GM12878 (cell line): Measurements from ENCODE around the gene CMSS1. TPM values are rescaled to one million over a fixed set of nuclear protein-coding genes. Genes with fewer than 3 reads are reported as not detected.

Source experiments
- ATAC-seq: fragments of 200-7000 bp; cut with Tn5 transposase; 3 replicates; pipeline ENCODE4 v1.9.1; 2020; ENCODE audit warnings: mild to moderate bottlenecking, moderate library complexity
- BruUV-seq: library from RNA; stranded (reverse); fragments of 400-500 nt; replicated peaks from 2 replicates; lab custom pipeline; 2021; lab: Mats Ljungman, UMichigan
- CTCF ChIA-PET: fragments of 300-600 bp; sonication (Branson Sonifier 250); formaldehyde crosslinking; extraction: SDS; loops from one replicate; lab custom pipeline; 2021; ENCODE audit warnings: inconsistent platforms; lab: Yijun Ruan, JAX
- POLR2A ChIA-PET: fragments of 350-600 bp; formaldehyde crosslinking; extraction: SDS; loops from one replicate; lab custom pipeline; 2021; ENCODE audit warnings: inconsistent platforms; lab: Charles Lee
- RAD21 ChIA-PET: fragments of 300-600 bp; sonication (Branson Sonifier 250); formaldehyde crosslinking; loops from one replicate; lab custom pipeline; 2023; ENCODE audit warnings: antibody characterized with exemption; ENCODE audit not compliant: unreplicated experiment; lab: Charles Lee
- SMC1A ChIA-PET: fragments of 300-600 bp; sonication (Branson Sonifier 250); formaldehyde crosslinking; loops from one replicate; lab custom pipeline; 2023; ENCODE audit not compliant: unreplicated experiment, uncharacterized antibody; lab: Charles Lee
- DNase-seq: peaks from one replicate; pipeline ENCODE4 v3.0.0-alpha.2; 2011; ENCODE audit warnings: low read depth, low spot score
- FAIRE-seq: peaks from 3 replicates; lab custom pipeline; 2011; peaks lifted over from hg19 to GRCh38; lab: Jason Lieb, UNC
- H2AFZ ChIP-seq: 2 replicates; pipeline ENCODE4 v1.6.0; 2011; ENCODE audit warnings: low read depth, low read length, control low read depth; ENCODE audit not compliant: control insufficient read depth
- H3K27ac ChIP-seq: 2 replicates; pipeline ENCODE4 v1.5.1; 2011; ENCODE audit warnings: control low read depth; ENCODE audit not compliant: control insufficient read depth, insufficient read depth
- H3K27me3 ChIP-seq, 2 experiments: replicated peaks in 1 of 2; 2 replicates each; pipeline versions ENCODE4 v1.6.0 to v1.6.1; 2011; ENCODE audit warnings: low read length in 1 of 2; ENCODE audit not compliant: control insufficient read depth in 2 of 2, insufficient read depth in 2 of 2
- H3K36me3 ChIP-seq, 2 experiments: 2 replicates each; pipeline ENCODE4 v1.5.1; 2011; ENCODE audit warnings: low read length in 1 of 2; ENCODE audit not compliant: control insufficient read depth in 2 of 2, insufficient read depth in 2 of 2
- H3K4me1 ChIP-seq: 2 replicates; pipeline ENCODE4 v1.6.1; 2011; ENCODE audit warnings: mild to moderate bottlenecking, low read length, moderate library complexity, mixed read lengths; ENCODE audit not compliant: control insufficient read depth, insufficient read depth
- H3K4me2 ChIP-seq: 2 replicates; pipeline ENCODE4 v1.6.0; 2011; ENCODE audit warnings: control low read depth; ENCODE audit not compliant: control insufficient read depth, insufficient read depth
- H3K4me3 ChIP-seq: fragments of 200-600 bp; sonication (generic); 2 replicates; pipeline ENCODE4 v1.5.1; 2016
- H3K79me2 ChIP-seq: 2 replicates; pipeline ENCODE4 v1.6.0; 2011; ENCODE audit warnings: low read length; ENCODE audit not compliant: control insufficient read depth, insufficient read depth
- H3K9ac ChIP-seq: 2 replicates; pipeline ENCODE4 v1.8.0; 2011; ENCODE audit warnings: low read length, control low read depth, mixed read lengths; ENCODE audit not compliant: control insufficient read depth, insufficient read depth
- H3K9me3 ChIP-seq: replicated peaks from 3 replicates; pipeline ENCODE4 v1.5.1; 2011; ENCODE audit warnings: mild to moderate bottlenecking, low read length; ENCODE audit not compliant: control insufficient read depth, insufficient read depth
- H4K20me1 ChIP-seq: 2 replicates; pipeline ENCODE4 v1.6.0; 2011; ENCODE audit not compliant: control insufficient read depth, insufficient read depth
- MTA3 ChIP-seq: IDR thresholded peaks from 2 replicates; pipeline ENCODE4 v1.6.1; 2012; ENCODE audit warnings: low read length, inconsistent platforms, borderline replicate concordance
- SMARCA5 ChIP-seq: fragments of 450-650 bp; IDR thresholded peaks from 2 replicates; pipeline ENCODE4 v1.6.1; 2017; ENCODE audit warnings: mild to moderate bottlenecking
- USF2 ChIP-seq: IDR thresholded peaks from 2 replicates; pipeline ENCODE4 v1.6.1; 2011; ENCODE audit warnings: low read depth, low read length, improper control_type of control experiment, borderline replicate concordance
- WGBS: methylation state at CpG from one replicate; pipeline ENCODE4 v1.1.6; 2016; ENCODE audit warnings: low lambda C conversion rate; ENCODE audit not compliant: insufficient replicate concordance, insufficient coverage; ENCODE audit errors: missing lambda C conversion rate; 5-methylcytosine and 5-hydroxymethylcytosine counted together
- in situ Hi-C: fragments of 300-500 bp; cut with MboI; formaldehyde crosslinking; loops from 9 replicates; pipeline ENCODE4 v1.14.3; 2018; ENCODE audit warnings: mixed read lengths
- intact Hi-C: fragments of 100-400 bp; cut with micrococcal nuclease; formaldehyde crosslinking; loops from one replicate; pipeline ENCODE4 v1.14.2; 2022; ENCODE audit not compliant: unreplicated experiment
- polyA plus RNA-seq, 11 experiments: library from polyadenylated mRNA; depleted of rRNA in 4 of 11; unstranded in 6 of 11; stranded (reverse) in 5 of 11; fragments of >200 nt; fragmentation: Nextera tagmentation in 4 of 11; fragmentation: Illumina TruSeq in 1 of 11; extraction: Ambion mirVana in 4 of 11; extraction: Trizol in 1 of 11; gene quantifications; 1 replicate in 1 of 11; 2 replicates in 10 of 11; pipeline versions ENCODE4 v1.2.1 to v1.2.3, GENCODE V29; 2011 to 2016; ENCODE audit warnings: inconsistent platforms in 2 of 11, missing spikeins in 2 of 11, low read depth in 1 of 11
- total RNA-seq, 4 experiments: library from RNA; depleted of rRNA in 3 of 4; stranded (reverse); fragments of >200 nt in 3 of 4; fragmentation: Illumina TruSeq in 1 of 4; extraction: Trizol in 1 of 4; gene quantifications; 2 replicates each; pipeline versions ENCODE4 v1.2.1 to v1.2.3, GENCODE V29; 2013 to 2021
- TF ChIP-seq, protein P1 (sequence below): IDR thresholded peaks from 2 replicates; pipeline ENCODE4 v1.6.1; 2011; ENCODE audit warnings: low read depth, mild to moderate bottlenecking, low read length, moderate library complexity, borderline replicate concordance; ENCODE audit errors: extremely low read depth

The CMSS1 gene
- total and polyA plus RNA-seq, 10 of the 15 experiments (the other 5 are each of a cell fraction or from before 2014, with no cell fraction given): 31.0 to 118 (median 70.1) TPM

DNA sequence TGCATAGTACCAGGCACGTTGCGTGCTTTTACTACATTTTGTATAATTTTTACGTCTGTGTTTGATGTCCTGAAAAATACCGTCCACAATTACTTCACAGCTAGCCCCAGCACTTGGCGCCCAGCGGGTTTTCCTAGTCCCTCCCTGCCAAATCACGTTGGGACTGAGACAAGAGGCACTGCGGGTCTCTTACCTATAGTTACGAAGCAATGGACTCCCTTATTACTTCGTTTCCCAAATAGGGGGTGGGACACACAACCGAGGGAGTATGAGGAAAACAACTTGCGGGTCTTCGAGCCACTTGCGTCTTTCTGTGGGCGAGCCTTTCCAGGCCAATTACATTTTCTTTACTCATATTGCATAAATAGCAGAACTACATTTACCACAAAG is 620 bp upstream of the CMSS1 start:
- Histone ChIP-seq H3K36me3 (peaks cover 0 to 4% of the 10 kb centered on the region in 2 experiments; a peak in 1 of 4 replicates), H3K27ac (peak overlapping the region; percentile 99), H3K79me2 (peaks cover 20% of the 10 kb centered on the region), H3K4me3 (peak overlapping the region; percentile 75), H3K4me1 (no peaks in the 10 kb centered on the region), H2AFZ (peak overlapping the region; percentile 99), H3K4me2 (peak overlapping the region; percentile 87), H3K9me3 (no peaks in the 10 kb centered on the region), H3K27me3 (no peaks in the 10 kb centered on the region), H3K9ac (peak overlapping the region; percentile 89), H4K20me1 (no peaks in the 10 kb centered on the region)
- TSS peak; percentile 96 for BruUV-seq
- WGBS: under 1% methylated on average over 15 of the region's 15 CpGs
- ChIA-PET RAD21 (interaction anchor here (0.8 kb wide), 1 partner anchor 437 kb away, joined by 4 read pairs; no protein-coding TSS in a partner anchor), CTCF (interaction anchor here (0.8 to 1.8 kb wide), 4 partner anchors 8 to 252 kb away, joined by 4 to 19 read pairs (median 10); no protein-coding TSS in a partner anchor), POLR2A (interaction anchor here (1.0 kb wide), 2 partner anchors 103 to 313 kb away, joined by 3 read pairs; no protein-coding TSS in a partner anchor), SMC1A (interaction anchor here (1.0 to 1.2 kb wide), 2 partner anchors 11 to 15 kb away, joined by 3 to 4 read pairs; no protein-coding TSS in a partner anchor)
- in situ Hi-C loops: no loop called here
- TF ChIP-seq, protein P1, sequence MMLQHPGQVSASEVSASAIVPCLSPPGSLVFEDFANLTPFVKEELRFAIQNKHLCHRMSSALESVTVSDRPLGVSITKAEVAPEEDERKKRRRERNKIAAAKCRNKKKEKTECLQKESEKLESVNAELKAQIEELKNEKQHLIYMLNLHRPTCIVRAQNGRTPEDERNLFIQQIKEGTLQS: peak; percentile 14; the same call in 1 of the 2 replicates
- TF ChIP-seq SMARCA5 (no peak), USF2 (no peak), MTA3 (peak; percentile 74; the same call in 1 of the 2 replicates)
- ATAC-seq (no peak; the same call in 2 of the 3 replicates), FAIRE-seq (no peak), DNase-seq (no peak)
- intact Hi-C loops: no loop called here
